Activated T-helper 9 cell treated with anti-CD3 and anti-CD28 coated beads, Interleukin-2, amount 50 U/mL, for 16 hours (primary cell): Measurements from ENCODE around the gene TRIM65.
"Not testable (repeated sequence)": the region's sequence is repeated elsewhere in the genome, so short reads cannot be mapped to it uniquely, and the experiment has no call there.

ENCODE experiments used
- DNase-seq: peaks from one replicate; pipeline ENCODE4 v3.0.0-alpha.2; 2020; ENCODE audit warnings: low read depth

The TRIM65 gene

GRCh38 chr17:75875182-75875939, 21.4 kb downstream of the TRIM65 start:
- DNase-seq: no peak

GRCh38 chr17:75874323-75875181, 22.2 kb downstream of the TRIM65 start:
- DNase-seq: no peak

GRCh38 chr17:75873587-75874322, 23.0 kb downstream of the TRIM65 start:
- no peak for DNase-seq

- no peak for DNase-seq
Observed at GRCh38 chr17:75872434-75873351, 24.1 kb downstream of the TRIM65 start.

GRCh38 chr17:75870228-75870627, 26.5 kb downstream of the TRIM65 start:
- not testable (repeated sequence) for DNase-seq

GRCh38 chr17:75869282-75870141, 27.2 kb downstream of the TRIM65 start:
- DNase-seq: no peak

GRCh38 chr17:75868730-75869281, 27.9 kb downstream of the TRIM65 start:
- DNase-seq: not testable (repeated sequence)

GRCh38 chr17:75865404-75866188, 31.2 kb downstream of the TRIM65 start:
- not testable (repeated sequence) for DNase-seq

- DNase-seq: not testable (repeated sequence)
Observed at GRCh38 chr17:75864887-75865286, 31.9 kb downstream of the TRIM65 start.

GRCh38 chr17:75864448-75864871, 32.3 kb downstream of the TRIM65 start:
- no peak for DNase-seq

GRCh38 chr17:75861927-75862317, 34.8 kb downstream of the TRIM65 start:
- DNase-seq: no peak

- DNase-seq: not testable (repeated sequence)
Observed at GRCh38 chr17:75859358-75859757, 37.4 kb downstream of the TRIM65 start.

GRCh38 chr17:75856062-75856756, 40.5 kb downstream of the TRIM65 start:
- no peak for DNase-seq

GRCh38 chr17:75855310-75856061, 41.3 kb downstream of the TRIM65 start, which contains the start of gene WBP2:
Gene WBP2, minus strand, starts transcription at chr17:75855335. Its CDS starts 38 bp downstream, at chr17:75855297.
- peak; percentile 94 for DNase-seq

GRCh38 chr17:75854881-75855309, 41.9 kb downstream of the TRIM65 start:
- DNase-seq: no peak

GRCh38 chr17:75854101-75854748, 42.5 kb downstream of the TRIM65 start:
- DNase-seq: no peak

- no peak for DNase-seq
Observed at GRCh38 chr17:75853433-75853832, 43.3 kb downstream of the TRIM65 start.
